ENCODE measurements around the gene ZNF639.

DNA sequence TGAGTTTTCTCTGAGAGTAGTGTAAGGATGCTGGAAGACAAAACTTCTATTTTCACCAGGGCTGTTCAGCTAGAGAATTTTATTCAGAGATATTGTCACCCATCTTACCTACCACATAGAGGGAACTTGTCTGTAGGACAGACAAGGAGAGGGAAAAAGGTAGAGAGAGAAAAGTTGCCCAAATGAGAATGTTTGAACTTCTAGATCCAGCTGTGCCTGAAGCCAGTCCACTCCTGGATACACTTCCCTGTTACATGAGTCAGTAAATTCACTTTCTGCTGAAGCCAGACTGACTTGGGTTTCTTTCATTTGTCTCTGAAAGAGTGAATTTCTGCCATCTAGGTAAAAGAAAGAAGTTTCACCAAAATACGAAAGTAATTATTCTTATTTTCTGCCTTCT is 44.7 kb upstream of the ZNF639 start:
- TF ChIP-seq, protein P1, sequence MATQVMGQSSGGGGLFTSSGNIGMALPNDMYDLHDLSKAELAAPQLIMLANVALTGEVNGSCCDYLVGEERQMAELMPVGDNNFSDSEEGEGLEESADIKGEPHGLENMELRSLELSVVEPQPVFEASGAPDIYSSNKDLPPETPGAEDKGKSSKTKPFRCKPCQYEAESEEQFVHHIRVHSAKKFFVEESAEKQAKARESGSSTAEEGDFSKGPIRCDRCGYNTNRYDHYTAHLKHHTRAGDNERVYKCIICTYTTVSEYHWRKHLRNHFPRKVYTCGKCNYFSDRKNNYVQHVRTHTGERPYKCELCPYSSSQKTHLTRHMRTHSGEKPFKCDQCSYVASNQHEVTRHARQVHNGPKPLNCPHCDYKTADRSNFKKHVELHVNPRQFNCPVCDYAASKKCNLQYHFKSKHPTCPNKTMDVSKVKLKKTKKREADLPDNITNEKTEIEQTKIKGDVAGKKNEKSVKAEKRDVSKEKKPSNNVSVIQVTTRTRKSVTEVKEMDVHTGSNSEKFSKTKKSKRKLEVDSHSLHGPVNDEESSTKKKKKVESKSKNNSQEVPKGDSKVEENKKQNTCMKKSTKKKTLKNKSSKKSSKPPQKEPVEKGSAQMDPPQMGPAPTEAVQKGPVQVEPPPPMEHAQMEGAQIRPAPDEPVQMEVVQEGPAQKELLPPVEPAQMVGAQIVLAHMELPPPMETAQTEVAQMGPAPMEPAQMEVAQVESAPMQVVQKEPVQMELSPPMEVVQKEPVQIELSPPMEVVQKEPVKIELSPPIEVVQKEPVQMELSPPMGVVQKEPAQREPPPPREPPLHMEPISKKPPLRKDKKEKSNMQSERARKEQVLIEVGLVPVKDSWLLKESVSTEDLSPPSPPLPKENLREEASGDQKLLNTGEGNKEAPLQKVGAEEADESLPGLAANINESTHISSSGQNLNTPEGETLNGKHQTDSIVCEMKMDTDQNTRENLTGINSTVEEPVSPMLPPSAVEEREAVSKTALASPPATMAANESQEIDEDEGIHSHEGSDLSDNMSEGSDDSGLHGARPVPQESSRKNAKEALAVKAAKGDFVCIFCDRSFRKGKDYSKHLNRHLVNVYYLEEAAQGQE (IDR thresholded peaks at IDR 0.05; ENCODE audit: low read depth), result no peak
- TF ChIP-seq YY1 (IDR thresholded peaks at IDR 0.05; ENCODE audit: low read depth) (no peak), EP300 (IDR thresholded peaks at IDR 0.05; ENCODE audit: borderline replicate concordance) (no peak), TCF12 (IDR thresholded peaks at IDR 0.05; ENCODE audit: low read depth) (no peak), CEBPB (IDR thresholded peaks at IDR 0.05) (no peak), FOXM1 (IDR thresholded peaks at IDR 0.05; ENCODE audit: borderline replicate concordance, low read depth) (no peak), NFIC (IDR thresholded peaks at IDR 0.05) (no peak), TAF1 (IDR thresholded peaks at IDR 0.05; ENCODE audit: low read depth) (no peak)
- TF ChIP-seq, protein P2, sequence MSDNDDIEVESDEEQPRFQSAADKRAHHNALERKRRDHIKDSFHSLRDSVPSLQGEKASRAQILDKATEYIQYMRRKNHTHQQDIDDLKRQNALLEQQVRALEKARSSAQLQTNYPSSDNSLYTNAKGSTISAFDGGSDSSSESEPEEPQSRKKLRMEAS (IDR thresholded peaks at IDR 0.05), result no peak

Data from Ishikawa (cell line).